ENCODE results near the gene ZCCHC12.
"Not testable (repeated sequence)": the region's sequence is repeated elsewhere in the genome, so short reads cannot be mapped to it uniquely, and the experiment has no call there.

ZCCHC12 gene

DNA sequence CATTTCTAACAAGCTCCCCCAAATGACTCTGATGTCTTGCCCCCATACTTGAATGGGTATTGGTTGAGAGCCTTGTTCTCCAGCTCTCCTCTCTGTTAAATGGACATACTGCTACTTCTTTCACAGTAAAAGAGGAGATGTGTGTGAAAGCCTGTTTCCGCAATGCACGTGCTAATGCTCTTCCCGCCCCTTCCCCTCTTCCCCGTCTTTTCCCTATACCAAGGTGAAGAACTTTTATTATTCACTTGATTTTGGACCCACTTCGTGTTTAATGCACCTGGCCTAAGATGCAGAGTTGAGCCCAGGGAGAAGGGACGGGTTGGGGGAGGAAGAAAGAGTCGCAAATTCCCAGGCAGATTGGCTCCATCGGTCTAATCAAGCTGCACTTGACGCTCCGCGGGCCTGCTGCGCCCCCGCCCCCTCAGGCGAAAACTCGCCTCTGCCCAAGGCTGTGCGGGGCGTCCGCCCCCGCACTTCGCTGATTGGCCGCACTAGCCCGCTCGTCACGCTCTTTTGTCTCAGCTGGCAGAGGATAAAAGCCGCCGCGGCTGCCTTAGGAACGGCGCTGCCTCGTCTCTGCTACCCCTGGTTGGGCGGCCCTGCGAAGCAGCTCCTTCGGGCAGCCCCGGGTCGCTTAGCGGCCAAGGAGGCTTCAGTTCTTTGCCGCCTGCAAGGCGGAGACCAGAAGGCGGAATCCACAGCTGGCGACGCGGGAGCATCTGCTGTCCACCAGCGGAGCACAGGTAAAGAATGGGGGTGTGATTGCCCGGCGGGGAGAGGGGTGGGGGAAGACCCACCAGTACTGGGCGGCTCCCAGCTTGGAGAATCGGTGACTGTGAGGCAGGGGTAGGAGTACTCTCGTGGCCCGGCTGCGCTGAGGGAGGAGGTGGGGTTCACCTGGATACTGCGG, at the start of gene ZCCHC12:
TSS of gene ZCCHC12 (plus strand) at position 562 of the 910 bp plus-strand sequence. CDS start 1,421 bp downstream, outside the sequence.
- peak; percentile 79 for DNase-seq

DNA sequence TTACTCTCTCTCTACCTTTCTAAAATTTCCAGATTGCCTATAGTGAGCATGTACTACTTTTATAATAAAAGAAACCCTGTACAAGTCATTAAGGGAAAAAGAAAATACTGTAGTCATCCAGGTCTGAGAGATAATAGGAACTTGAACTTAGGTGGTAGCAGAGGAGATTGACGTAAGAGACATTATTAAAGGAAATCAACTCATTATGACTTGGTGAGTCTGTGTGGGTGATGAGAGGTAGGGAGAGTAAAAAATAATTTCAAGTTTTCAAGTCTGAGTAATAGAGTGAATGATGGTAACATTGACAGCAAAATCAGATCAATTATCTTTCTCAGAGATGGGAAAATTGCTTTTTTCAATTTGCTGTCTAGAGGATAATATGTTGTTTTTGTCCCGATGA, 44.0 kb upstream of the ZCCHC12 start:
- DNase-seq = no peak

DNA sequence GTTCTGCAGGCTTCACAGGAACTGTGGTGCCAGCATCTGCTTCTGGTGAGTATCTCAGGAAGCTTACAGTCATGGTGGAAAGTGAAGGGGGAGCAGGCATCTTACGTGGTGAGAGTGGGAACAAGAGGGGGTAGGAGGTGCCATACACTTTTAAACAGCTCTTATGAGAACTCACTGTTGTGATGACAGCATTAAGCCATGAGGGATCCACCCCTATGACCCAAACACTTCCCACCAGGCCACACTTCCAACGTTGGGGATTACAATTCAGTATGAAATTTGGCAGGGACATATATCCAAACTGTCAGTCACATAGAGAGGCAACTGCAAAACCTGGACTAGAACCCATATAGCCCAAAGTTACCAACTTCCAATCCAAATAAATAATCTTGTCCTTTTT, 43.1 kb upstream of the ZCCHC12 start:
- DNase-seq = no peak

DNA sequence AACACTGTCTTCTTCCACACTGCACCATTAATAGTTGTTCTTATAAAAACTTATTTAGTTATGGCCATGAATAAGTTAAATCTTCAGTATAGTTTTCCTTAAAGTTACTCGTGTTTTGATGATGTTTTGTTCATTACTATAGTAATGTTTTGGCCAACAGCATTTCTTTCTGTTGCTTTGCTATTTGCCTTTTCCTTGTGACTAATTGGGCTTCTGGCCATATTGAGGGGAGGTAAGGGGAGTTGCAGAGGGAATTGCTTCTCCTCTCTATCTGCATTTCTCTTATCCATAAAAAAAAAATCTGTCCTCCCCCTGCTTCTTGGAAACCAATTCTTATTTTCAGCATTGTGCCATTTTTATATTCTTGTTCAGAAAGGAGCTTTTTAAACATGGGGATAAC, 42.7 kb upstream of the ZCCHC12 start:
- DNase-seq = no peak

DNA sequence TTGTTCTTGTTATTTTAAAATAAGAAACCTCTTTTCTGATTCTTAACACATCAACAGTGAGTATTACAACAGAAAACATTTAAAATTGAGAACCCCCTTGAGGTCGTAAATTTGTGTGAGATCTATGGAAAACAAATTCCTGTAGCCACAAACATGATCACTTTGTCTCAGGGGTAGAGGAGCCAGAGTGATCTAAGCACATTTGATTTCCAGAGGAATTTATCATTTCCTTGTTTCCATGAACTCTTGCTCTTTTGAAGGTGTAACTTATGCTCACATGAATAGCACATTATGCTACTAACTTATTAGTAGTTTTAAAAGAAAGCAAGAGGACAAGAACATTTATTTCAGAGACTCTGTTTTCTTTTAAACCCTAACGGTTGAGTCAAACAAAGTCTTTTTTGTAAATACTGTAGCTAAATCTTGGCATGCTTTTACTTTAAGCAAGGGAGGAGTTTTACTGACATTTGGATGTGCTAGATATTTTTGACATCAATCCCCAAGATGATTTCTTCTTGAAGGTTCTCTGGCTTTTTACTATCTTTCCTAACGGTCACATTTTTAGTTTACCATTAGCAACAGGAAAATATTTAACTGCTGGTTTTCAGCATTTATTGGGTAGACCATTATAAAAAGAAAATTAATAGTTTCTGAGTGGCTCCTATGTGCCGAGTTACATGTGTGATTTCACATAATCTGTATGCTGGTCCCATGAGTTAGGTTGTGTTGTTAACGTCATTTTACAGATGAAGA, 27.9 kb upstream of the ZCCHC12 start:
- DNase-seq = no peak

GRCh38 chrX:118802857-118803256, 20.8 kb upstream of the ZCCHC12 start:
- DNase-seq = no peak

- peak; percentile 38 for DNase-seq
Measured at GRCh38 chrX:118807151-118808017, 16.2 kb upstream of the ZCCHC12 start.

DNA sequence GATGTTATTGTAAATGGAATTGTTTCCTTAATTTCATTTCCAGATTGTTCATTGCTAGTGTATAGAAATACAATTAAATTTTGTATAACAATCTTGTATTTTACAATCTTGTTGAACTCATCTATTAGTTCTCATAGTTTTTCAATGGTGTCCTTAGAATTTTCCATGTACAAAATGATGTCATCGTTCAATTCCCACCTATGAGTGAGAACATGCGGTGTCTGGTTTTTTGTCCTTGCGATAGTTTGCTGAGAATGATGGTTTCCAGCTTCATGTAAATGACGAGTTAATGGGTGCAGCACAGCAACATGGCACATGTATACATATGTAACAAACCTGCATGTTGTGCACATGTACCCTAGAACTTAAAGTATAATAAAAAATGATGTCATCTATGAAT, 6.4 kb upstream of the ZCCHC12 start:
- DNase-seq = not testable (repeated sequence)

DNA sequence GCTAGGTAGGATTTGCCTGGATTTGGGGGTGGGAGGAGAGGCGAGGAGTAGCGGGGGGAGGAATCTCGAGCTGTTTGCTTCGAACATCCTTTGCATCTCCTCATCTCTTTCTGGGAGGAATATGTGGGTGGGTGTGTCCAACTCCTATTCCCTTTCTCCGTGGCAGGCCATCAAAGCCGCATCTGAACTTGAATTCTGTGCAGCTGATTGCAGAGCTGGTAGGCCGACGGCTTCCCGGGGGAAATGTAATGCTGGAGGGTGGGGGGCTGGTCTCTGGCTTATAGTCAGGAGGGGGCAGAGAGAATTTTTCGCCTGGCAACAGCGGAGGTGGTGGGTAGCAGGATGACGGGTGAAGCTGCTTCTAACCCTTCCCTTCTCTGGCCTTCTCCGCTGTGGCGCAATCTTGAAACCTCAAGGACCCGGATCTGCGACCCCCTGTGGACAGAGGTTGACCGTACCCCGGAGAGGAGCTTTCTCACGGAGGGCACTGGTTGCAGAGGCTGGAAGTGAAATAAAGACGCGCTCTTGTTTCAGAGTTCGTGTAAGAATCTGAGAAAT, 628 bp downstream of the ZCCHC12 start:
- no peak for DNase-seq

- no peak for DNase-seq
Measured at GRCh38 chrX:118825227-118825626, 1.6 kb downstream of the ZCCHC12 start.

DNA sequence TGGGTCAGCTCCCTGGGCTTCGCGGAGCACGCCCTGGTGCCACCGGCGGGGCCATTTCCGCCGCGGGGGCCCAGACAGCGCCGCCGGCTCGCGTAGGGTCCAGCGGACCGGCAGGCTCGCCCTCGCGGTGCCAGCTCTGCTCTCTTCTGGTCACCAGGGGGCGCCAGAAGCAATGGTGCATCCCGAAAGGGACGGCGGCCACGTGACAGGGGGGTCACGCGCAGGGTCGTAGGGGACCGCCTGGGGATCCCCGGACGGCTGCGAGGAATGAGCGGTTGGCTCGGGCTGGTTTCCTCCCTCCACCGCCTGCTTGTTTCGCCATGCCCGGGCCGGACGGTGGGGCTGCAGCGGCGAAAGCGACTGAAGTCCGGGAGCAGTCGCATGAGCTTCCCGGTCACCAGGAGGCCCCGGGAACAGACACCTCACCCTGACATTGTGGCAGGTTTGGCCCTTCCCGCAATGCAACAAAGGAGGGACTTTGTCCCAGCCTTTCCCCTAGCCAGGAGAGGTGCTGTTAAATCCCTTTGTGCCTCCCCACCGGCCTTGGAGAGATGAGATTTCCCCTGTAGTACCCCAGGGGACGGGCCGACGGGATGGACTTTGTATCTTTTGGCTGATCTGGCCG, 15.8 kb downstream of the ZCCHC12 start:
- peak; percentile 57 for DNase-seq

- peak; percentile 52 for DNase-seq
Measured at GRCh38 chrX:118847676-118848075, 24.1 kb downstream of the ZCCHC12 start.

- no peak for DNase-seq
Measured at GRCh38 chrX:118853596-118853995, 30.0 kb downstream of the ZCCHC12 start.

- DNase-seq = no peak
Measured at GRCh38 chrX:118855681-118856310, 32.2 kb downstream of the ZCCHC12 start.

DNA sequence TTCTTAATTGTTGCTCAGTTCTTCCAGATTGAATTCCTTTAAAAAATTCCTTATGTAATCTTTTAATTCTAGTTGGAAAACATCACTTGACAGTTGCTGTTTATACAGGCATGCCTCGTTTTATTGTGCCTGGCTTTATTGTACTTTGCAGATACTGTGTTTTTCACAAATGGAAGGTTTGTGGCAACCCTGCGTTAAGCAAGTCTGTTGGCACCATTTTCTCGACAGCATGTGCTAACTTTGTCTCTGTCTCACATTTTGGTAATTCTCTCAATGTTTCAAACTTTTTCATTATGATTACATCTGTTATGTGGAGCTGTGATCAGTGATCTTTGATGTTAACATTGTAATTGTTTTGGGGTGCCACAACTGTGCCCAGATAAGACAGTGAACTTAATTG, 33.4 kb downstream of the ZCCHC12 start:
- DNase-seq = no peak

GRCh38 chrX:118861338-118861737, 37.7 kb downstream of the ZCCHC12 start:
- DNase-seq = no peak

GRCh38 chrX:118862091-118862490, 38.5 kb downstream of the ZCCHC12 start:
- DNase-seq = no peak

DNA sequence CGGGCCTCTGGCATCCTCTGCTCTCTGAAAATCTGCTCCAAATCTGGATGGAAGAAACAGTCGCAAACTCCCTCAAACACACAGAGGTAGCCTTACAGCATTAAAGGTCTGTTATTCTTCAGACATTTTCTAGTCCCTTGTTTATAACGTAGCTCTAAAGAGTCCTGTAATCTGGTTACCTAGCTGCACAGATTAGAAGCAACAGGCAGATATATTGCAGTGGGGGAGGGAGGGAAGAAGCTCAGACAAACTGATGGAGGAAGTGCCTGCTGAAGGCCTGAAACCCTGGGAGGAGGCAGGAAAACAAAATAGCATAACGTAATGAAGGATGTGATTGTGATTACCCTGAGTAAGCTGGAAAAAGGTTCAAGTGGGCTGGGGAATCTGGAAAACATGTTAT, 39.4 kb downstream of the ZCCHC12 start:
- no peak for DNase-seq

- DNase-seq = no peak
Measured at GRCh38 chrX:118864063-118864635, 40.5 kb downstream of the ZCCHC12 start.

DNA sequence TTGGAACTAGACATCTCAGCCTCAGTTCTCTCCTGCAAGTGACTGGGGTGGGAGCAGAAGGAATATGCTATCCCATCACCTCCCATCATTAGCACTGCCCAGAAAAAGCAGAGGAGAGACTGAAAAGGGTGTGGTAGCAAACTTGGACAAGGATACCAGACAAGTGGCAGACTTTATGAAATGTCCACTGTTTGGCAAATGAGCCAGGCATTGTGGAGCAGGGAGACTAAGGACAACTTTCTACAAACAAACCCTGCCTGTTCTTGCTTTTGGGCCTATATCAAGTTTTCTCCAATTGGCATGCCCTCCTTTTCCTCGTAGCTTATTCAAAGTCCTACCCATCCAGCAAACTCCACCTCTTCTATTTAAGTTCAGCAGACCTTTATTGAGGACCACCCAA, 41.6 kb downstream of the ZCCHC12 start:
- no peak for DNase-seq

GRCh38 chrX:118867251-118867650, 43.6 kb downstream of the ZCCHC12 start:
- DNase-seq = no peak
